C4-2B (cell line): ENCODE measurements around the gene RBP2.

ENCODE experiments used
- H3K27ac ChIP-seq: fragments of 450-650 bp; 2 replicates; pipeline ENCODE4 v1.5.1; 2017
- CTCF ChIP-seq: fragments of 450-650 bp; conservative IDR thresholded peaks from 2 replicates; pipeline ENCODE4 v1.5.1; 2017; ENCODE audit warnings: mild to moderate bottlenecking
- ZFX ChIP-seq: fragments of 450-650 bp; IDR thresholded peaks from 2 replicates; pipeline ENCODE4 v1.6.1; 2017

The RBP2 gene

DNA sequence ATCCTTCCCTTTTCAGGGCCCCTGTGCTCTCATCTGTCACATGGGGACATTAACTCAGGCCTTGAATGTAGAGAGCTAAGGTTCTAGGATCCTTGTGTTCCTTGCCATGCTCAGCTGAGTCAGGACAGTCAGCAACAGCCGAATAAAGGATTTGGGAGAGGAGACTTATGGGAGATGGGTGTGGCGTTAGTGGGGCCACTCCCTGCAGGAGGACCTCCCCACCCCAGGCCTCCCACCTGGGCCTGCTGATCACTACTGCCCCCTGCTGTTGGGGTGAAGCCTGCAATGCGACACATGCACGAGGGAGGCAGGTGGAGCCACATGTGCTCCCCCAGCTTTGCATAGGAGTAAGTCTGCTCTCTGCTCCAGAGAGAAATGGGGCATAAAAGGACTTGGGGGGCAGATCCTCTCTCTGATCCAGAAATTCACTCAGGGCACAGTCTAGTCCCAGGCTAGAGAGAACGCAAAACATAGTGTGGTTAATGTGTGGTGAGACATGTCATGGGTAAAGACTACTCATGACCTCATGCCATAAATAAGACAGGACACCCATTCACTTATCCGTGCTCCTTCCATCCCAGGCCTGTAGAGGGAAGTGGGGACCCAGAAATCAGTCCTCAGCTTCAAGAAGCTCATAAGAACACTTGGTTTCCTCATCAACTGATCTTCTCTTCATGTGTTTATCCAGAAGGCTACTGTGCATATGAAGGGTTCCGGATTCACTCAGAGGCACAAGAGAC lies 43.9 kb upstream of the RBP2 start:
- H3K27ac ChIP-seq, result no peak overlapping the region
- no peak for TF ChIP-seq ZFX
- peak; percentile 76 for TF ChIP-seq CTCF

DNA sequence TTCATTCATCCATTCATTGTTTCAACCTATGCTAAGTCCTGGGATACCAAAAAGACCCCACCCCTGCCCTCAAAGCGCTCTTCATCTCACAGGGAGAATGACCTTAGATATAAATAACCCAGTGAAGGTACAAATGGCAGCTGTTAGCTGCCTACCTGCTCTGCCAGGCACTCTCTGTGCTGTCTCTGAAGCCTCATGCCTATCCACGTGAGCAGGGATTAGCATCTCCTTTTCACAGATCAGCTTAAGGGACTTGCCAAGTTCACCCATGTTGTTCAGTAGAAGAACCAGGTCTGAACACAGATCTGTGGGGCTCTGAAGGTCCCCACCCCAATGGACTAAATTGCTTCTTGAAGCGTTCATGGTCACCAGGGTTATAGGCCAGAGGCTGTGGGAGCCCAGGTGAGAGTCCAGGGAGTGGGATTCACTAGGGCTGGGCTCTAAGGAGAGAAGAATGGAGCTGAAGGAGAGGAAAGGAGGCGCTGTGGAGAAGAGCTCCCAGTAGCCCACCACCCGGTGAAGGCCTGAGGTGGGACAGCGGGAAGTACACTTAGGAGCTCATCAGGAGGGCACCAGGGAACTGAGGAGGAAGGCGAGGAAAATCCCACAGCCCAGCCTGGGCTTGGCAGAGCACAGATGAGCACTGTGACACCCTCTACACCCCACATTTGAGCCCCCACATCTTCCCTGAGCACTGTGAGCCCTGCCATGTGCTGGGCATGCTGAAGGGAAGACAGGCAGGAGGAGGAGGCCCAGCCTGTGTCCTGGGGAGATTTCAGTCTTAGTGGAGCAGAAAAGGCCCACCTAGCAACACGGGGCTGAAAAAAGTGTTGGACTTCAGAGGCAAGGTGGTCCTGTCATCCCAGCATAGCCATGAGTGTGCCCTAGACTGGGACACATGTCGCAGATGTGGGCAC lies 42.9 kb upstream of the RBP2 start:
- H3K27ac ChIP-seq, result no peak overlapping the region
- TF ChIP-seq ZFX (no peak), CTCF (no peak)

- TF ChIP-seq CTCF (no peak), ZFX (no peak)
- H3K27ac ChIP-seq, result no peak overlapping the region
Measured at GRCh38 chr3:139518306-139518705, 42.0 kb upstream of the RBP2 start.

- TF ChIP-seq ZFX, result no peak
- TF ChIP-seq CTCF, result no peak
- H3K27ac ChIP-seq, result no peak overlapping the region
Measured at GRCh38 chr3:139517321-139518065, 41.2 kb upstream of the RBP2 start.

- TF ChIP-seq ZFX (no peak), CTCF (no peak)
- H3K27ac ChIP-seq, result no peak overlapping the region
Measured at GRCh38 chr3:139514741-139515140, 38.4 kb upstream of the RBP2 start.

- no peak for TF ChIP-seq ZFX
- TF ChIP-seq CTCF, result no peak
- H3K27ac ChIP-seq, result no peak overlapping the region
Measured at GRCh38 chr3:139509631-139510030, 33.3 kb upstream of the RBP2 start.
